GM23338 (cell line): ENCODE measurements around the gene DUOX1. TPM values are rescaled to one million over a fixed set of nuclear protein-coding genes. Genes with fewer than 3 reads are reported as not detected.

Source experiments
- ATAC-seq: fragments of 200-7000 bp; cut with Tn5 transposase; 3 replicates; pipeline ENCODE4 v1.9.1; 2020
- DNase-seq: peaks from one replicate; pipeline ENCODE4 v3.0.0-alpha.2; 2015; ENCODE audit warnings: low spot score
- H2AFZ ChIP-seq: fragments of 200-600 bp; sonication (generic); 2 replicates; pipeline ENCODE4 v1.8.0; 2016; ENCODE audit warnings: antibody characterized with exemption, mild to moderate bottlenecking, moderate library complexity
- H3F3A ChIP-seq: fragments of 200-600 bp; sonication (generic); replicated peaks from 2 replicates; pipeline ENCODE4 v1.8.0; 2017; ENCODE audit warnings: antibody characterized with exemption, mixed run types, low read depth
- H3K27ac ChIP-seq: fragments of 200-600 bp; sonication (generic); 2 replicates; pipeline ENCODE4 v1.6.1; 2016; ENCODE audit warnings: low read depth
- H3K27me3 ChIP-seq: fragments of 200-600 bp; sonication (generic); 2 replicates; pipeline ENCODE4 v1.8.0; 2016; ENCODE audit warnings: mild to moderate bottlenecking, mixed run types, moderate library complexity; ENCODE audit not compliant: insufficient read depth
- H3K36me3 ChIP-seq: fragments of 200-600 bp; sonication (generic); 2 replicates; pipeline ENCODE4 v1.8.0; 2016; ENCODE audit warnings: mild to moderate bottlenecking; ENCODE audit not compliant: insufficient read depth
- H3K4me1 ChIP-seq: fragments of 200-600 bp; sonication (generic); 2 replicates; pipeline ENCODE4 v1.8.0; 2016; ENCODE audit warnings: mild to moderate bottlenecking, moderate library complexity; ENCODE audit not compliant: insufficient read depth
- H3K4me2 ChIP-seq: fragments of 200-600 bp; sonication (generic); 2 replicates; pipeline ENCODE4 v1.7.1; 2017; ENCODE audit warnings: mixed run types
- H3K4me3 ChIP-seq: fragments of 200-600 bp; sonication (generic); 2 replicates; pipeline ENCODE4 v1.6.1; 2016; ENCODE audit warnings: mixed run types
- H3K79me2 ChIP-seq: fragments of 200-600 bp; sonication (generic); replicated peaks from 2 replicates; pipeline ENCODE4 v1.8.0; 2017; ENCODE audit warnings: mild to moderate bottlenecking; ENCODE audit not compliant: insufficient read depth
- H3K9me2 ChIP-seq: fragments of 200-600 bp; sonication (generic); 2 replicates; pipeline ENCODE4 v1.8.0; 2017; ENCODE audit not compliant: insufficient read depth
- H4K20me1 ChIP-seq: fragments of 200-600 bp; sonication (generic); replicated peaks from 2 replicates; pipeline ENCODE4 v1.8.0; 2017; ENCODE audit warnings: mild to moderate bottlenecking; ENCODE audit not compliant: insufficient read depth
- H3K27ac Mint-ChIP-seq: 2 replicates; pipeline ENCODE4 v1.8.0; 2020; ENCODE audit warnings: inconsistent platforms, mild to moderate bottlenecking, moderate library complexity, mixed read lengths
- H3K27me3 Mint-ChIP-seq: 3 replicates; pipeline ENCODE4 v1.8.0; 2022; ENCODE audit warnings: low read depth, mild to moderate bottlenecking, moderate library complexity, mixed read lengths, inconsistent platforms; ENCODE audit not compliant: insufficient read depth, poor library complexity
- H3K36me3 Mint-ChIP-seq: 3 replicates; pipeline ENCODE4 v1.8.0; 2021; ENCODE audit warnings: low read depth, mild to moderate bottlenecking, inconsistent platforms, moderate library complexity, mixed read lengths
- H3K4me1 Mint-ChIP-seq: 3 replicates; pipeline ENCODE4 v1.8.0; 2020; ENCODE audit warnings: mild to moderate bottlenecking, inconsistent platforms, mixed read lengths
- H3K4me3 Mint-ChIP-seq: 3 replicates; pipeline ENCODE4 v1.8.0; 2021; ENCODE audit warnings: moderate library complexity, mild to moderate bottlenecking, inconsistent platforms, mixed read lengths
- H3K9me3 Mint-ChIP-seq: 3 replicates; pipeline ENCODE4 v1.8.0; 2020; ENCODE audit warnings: moderate library complexity, mild to moderate bottlenecking, inconsistent platforms, mixed read lengths
- CREB1 ChIP-seq: fragments of 250-450 bp; sonication (Bioruptor Pico); IDR thresholded peaks from 2 replicates; pipeline ENCODE4 v1.5.0; 2020; ENCODE audit warnings: low read depth, mild to moderate bottlenecking, moderate library complexity
- CTCF ChIP-seq, 2 experiments: fragments of 200-600 bp in 1 of 2; sonication (generic) in 1 of 2; conservative IDR thresholded peaks; 2 replicates each; pipeline versions ENCODE4 v1.5.1 to v1.6.1; 2016 to 2017; ENCODE audit warnings: antibody characterized with exemption in 2 of 2, low read depth in 2 of 2, mild to moderate bottlenecking in 2 of 2, moderate library complexity in 1 of 2
- ETS1 ChIP-seq: IDR thresholded peaks from 2 replicates; pipeline ENCODE4 v1.6.1; 2016; ENCODE audit warnings: antibody characterized with exemption
- EZH2 ChIP-seq: fragments of 200-600 bp; sonication (generic); IDR thresholded peaks from one replicate; pipeline ENCODE4 v1.8.0; 2017; ENCODE audit warnings: antibody characterized with exemption, mild to moderate bottlenecking, low read depth; ENCODE audit not compliant: unreplicated experiment
- POLR2AphosphoS5 ChIP-seq: IDR thresholded peaks from 2 replicates; pipeline ENCODE4 v1.6.1; 2016; ENCODE audit warnings: antibody characterized with exemption, low read depth
- STAT1 ChIP-seq: IDR thresholded peaks from one replicate; pipeline ENCODE4 v1.6.1; 2016; ENCODE audit warnings: antibody characterized with exemption; ENCODE audit not compliant: unreplicated experiment
- polyA plus RNA-seq: library from polyadenylated mRNA; unstranded; fragments of >200 nt; fragmentation: Nextera tagmentation; extraction: Ambion mirVana; gene quantifications from 2 replicates; pipeline ENCODE4 v1.2.1, GENCODE V29; 2016
- total RNA-seq: library from RNA; depleted of rRNA; stranded (reverse); fragments of >200 nt; shearing (Covaris generic); gene quantifications from 2 replicates; pipeline ENCODE4 v1.2.3, GENCODE V29; 2014

The DUOX1 gene
- total and polyA plus RNA-seq, 2 experiments from 2014 or later, result 0.69 to 0.73 TPM

GRCh38 chr15:45128971-45129639 lies 689 bp upstream of the DUOX1 start (continued):
- no peak for TF ChIP-seq ETS1
- TF ChIP-seq CTCF (conservative IDR thresholded peaks at IDR 0.05; ENCODE audit: low read depth in 2 of 2), result no peak

DNA sequence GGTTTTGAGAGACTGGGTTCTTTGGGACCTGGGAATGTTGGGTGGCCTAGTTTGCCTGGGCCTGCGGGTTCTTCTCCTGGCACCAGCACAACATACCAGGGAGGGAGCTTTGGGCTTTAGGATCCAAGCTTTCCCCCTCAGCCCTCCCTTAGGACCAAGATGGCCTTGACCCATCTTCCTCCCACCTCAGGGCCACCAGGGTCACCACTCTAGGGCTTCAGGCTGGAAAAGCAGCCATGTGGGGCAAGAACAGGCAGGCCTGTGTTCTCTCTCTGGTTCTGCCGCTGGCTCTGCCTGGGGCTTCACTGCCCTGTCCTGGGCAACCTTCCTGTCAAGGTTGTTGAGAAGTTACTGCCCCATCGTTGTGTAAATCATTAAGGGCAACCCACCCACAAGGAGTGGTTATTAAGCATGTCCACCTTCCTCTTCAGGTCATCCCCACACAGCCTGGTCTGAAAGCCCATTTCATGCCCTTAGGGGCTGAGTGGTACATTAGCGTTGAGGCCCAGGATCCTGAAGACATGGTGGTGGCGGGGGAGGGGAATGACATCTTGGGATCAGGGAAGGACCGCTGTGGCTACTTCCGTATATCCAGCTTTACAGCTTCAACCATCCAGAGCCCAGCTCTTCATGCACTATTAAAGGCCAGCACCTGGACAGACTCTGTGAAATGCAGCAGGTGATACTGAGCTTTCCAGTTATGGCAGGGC lies 652 bp downstream of the DUOX1 start:
- Histone ChIP-seq H3K4me3 (peak overlapping the region; percentile 63), H3K4me2 (peak overlapping the region; percentile 87), H3K9me2 (no peaks in the 10 kb centered on the region), H3K36me3 (no peaks in the 10 kb centered on the region), H3K27me3 (peaks cover 100% of the 10 kb centered on the region), H3K27ac (no peak overlapping the region), H3K4me1 (peaks cover 16% of the 10 kb centered on the region; the same call in 1 of the 2 replicates), H4K20me1 (no peaks in the 10 kb centered on the region; the same call in 1 of the 2 replicates), H2AFZ (peak overlapping the region; percentile 95), H3K79me2 (no peaks in the 10 kb centered on the region), H3F3A (no peaks in the 10 kb centered on the region)
- ATAC-seq (no peak), DNase-seq (peak; percentile 34)
- TF ChIP-seq CREB1 (CRISPR knock-in tag) (no peak), STAT1 (no peak), POLR2AphosphoS5 (no peak), CTCF (conservative IDR thresholded peaks at IDR 0.05; ENCODE audit: low read depth in 2 of 2) (no peak), EZH2 (no peak)
- peaks cover 5% of the 10 kb centered on the region; the same call in 2 of the 3 replicates for H3K4me1 Mint-ChIP-seq
- H3K27me3 Mint-ChIP-seq, result peaks cover 83% of the 10 kb centered on the region
- H3K36me3 Mint-ChIP-seq, result no peaks in the 10 kb centered on the region; the same call in 2 of the 3 replicates
- peak overlapping the region; percentile 60 for H3K4me3 Mint-ChIP-seq
- no peaks in the 10 kb centered on the region; the same call in 2 of the 3 replicates for H3K9me3 Mint-ChIP-seq
- no peak overlapping the region for H3K27ac Mint-ChIP-seq
